DND-41 (cell line): Measurements from ENCODE around the gene BCL7A.
A peak's percentile ranks its signal among the peaks of the same experiment; 100 is the strongest.

Experiments used
- ATAC-seq: fragments of 200-7000 bp; cut with Tn5 transposase; 3 replicates; pipeline ENCODE4 v1.9.1; 2021; ENCODE audit warnings: low read depth; ENCODE audit not compliant: insufficient read depth
- DNase-seq: peaks from one replicate; pipeline ENCODE4 v3.0.0-alpha.2; 2020
- H2AFZ ChIP-seq: 2 replicates; pipeline ENCODE4 v1.6.0; 2012; ENCODE audit warnings: low read depth, low read length
- H3K27ac ChIP-seq: 2 replicates; pipeline ENCODE4 v1.5.1; 2012; ENCODE audit warnings: low read length, inconsistent platforms
- H3K27me3 ChIP-seq: fragments of 200-600 bp; sonication (generic); 2 replicates; pipeline ENCODE4 v1.6.0; 2012; ENCODE audit warnings: low read length, mild to moderate bottlenecking, inconsistent platforms; ENCODE audit not compliant: insufficient read depth, poor library complexity
- H3K36me3 ChIP-seq: 2 replicates; pipeline ENCODE4 v1.5.1; 2012; ENCODE audit warnings: low read length, inconsistent platforms; ENCODE audit not compliant: insufficient read depth
- H3K4me1 ChIP-seq: 2 replicates; pipeline ENCODE4 v1.5.1; 2012; ENCODE audit warnings: mild to moderate bottlenecking, low read length; ENCODE audit not compliant: insufficient read depth
- H3K4me2 ChIP-seq: 2 replicates; pipeline ENCODE4 v1.6.0; 2012; ENCODE audit warnings: mild to moderate bottlenecking, moderate library complexity, low read length, inconsistent platforms; ENCODE audit not compliant: insufficient read depth
- H3K4me3 ChIP-seq, 2 experiments: fragments of 200-600 bp in 1 of 2; shearing (Covaris generic) in 1 of 2; 2 replicates each; pipeline ENCODE4 v1.5.1; 2012 to 2016; ENCODE audit warnings: inconsistent platforms in 2 of 2, low read length in 2 of 2, mild to moderate bottlenecking in 2 of 2, low read depth in 1 of 2, moderate library complexity in 1 of 2
- H3K79me2 ChIP-seq: 2 replicates; pipeline ENCODE4 v1.6.0; 2012; ENCODE audit warnings: low read length, inconsistent platforms; ENCODE audit not compliant: insufficient read depth
- H3K9ac ChIP-seq: 2 replicates; pipeline ENCODE4 v1.6.0; 2012; ENCODE audit warnings: low read depth, mild to moderate bottlenecking, inconsistent platforms, low read length, moderate library complexity
- H3K9me3 ChIP-seq: 2 replicates; pipeline ENCODE4 v1.5.1; 2012; ENCODE audit warnings: low read length, moderate library complexity, mild to moderate bottlenecking, inconsistent platforms; ENCODE audit not compliant: insufficient read depth, severe bottlenecking
- H4K20me1 ChIP-seq: 2 replicates; pipeline ENCODE4 v1.6.0; 2012; ENCODE audit warnings: low read length; ENCODE audit not compliant: insufficient read depth
- EZH2 ChIP-seq: IDR thresholded peaks from 3 replicates; pipeline ENCODE4 v1.6.1; 2012; ENCODE audit warnings: borderline replicate concordance, low read depth, mild to moderate bottlenecking, moderate library complexity, low read length, inconsistent platforms; ENCODE audit not compliant: severe bottlenecking
- TF ChIP-seq, protein P1 (sequence below): IDR thresholded peaks from 2 replicates; pipeline ENCODE4 v1.5.1; 2012; ENCODE audit warnings: borderline replicate concordance, low read length, moderate library complexity, mild to moderate bottlenecking; ENCODE audit not compliant: poor library complexity, severe bottlenecking; ENCODE audit errors: extremely low read depth

BCL7A gene

GRCh38 chr12:122028905-122029560 is 7.3 kb downstream of the BCL7A start:
- Histone ChIP-seq H3K4me3 (no peak overlapping the region), H3K4me2 (no peak overlapping the region)

GRCh38 chr12:122029620-122030423 is 8.1 kb downstream of the BCL7A start:
- Histone ChIP-seq H3K27me3 (no peaks in the 10 kb centered on the region), H4K20me1 (peaks cover 78% of the 10 kb centered on the region), H3K4me2 (no peak overlapping the region), H3K4me1 (peaks cover 24% of the 10 kb centered on the region), H3K27ac (peak overlapping the region; percentile 31; the same call in 1 of the 2 replicates), H3K9me3 (no peaks in the 10 kb centered on the region), H3K36me3 (peaks cover 49% of the 10 kb centered on the region), H3K4me3 (no peak overlapping the region), H3K9ac (no peak overlapping the region), H3K79me2 (peaks cover 100% of the 10 kb centered on the region), H2AFZ (no peak overlapping the region)
- ATAC-seq, result no peak
- TF ChIP-seq EZH2, result no peak
- TF ChIP-seq, protein P1, sequence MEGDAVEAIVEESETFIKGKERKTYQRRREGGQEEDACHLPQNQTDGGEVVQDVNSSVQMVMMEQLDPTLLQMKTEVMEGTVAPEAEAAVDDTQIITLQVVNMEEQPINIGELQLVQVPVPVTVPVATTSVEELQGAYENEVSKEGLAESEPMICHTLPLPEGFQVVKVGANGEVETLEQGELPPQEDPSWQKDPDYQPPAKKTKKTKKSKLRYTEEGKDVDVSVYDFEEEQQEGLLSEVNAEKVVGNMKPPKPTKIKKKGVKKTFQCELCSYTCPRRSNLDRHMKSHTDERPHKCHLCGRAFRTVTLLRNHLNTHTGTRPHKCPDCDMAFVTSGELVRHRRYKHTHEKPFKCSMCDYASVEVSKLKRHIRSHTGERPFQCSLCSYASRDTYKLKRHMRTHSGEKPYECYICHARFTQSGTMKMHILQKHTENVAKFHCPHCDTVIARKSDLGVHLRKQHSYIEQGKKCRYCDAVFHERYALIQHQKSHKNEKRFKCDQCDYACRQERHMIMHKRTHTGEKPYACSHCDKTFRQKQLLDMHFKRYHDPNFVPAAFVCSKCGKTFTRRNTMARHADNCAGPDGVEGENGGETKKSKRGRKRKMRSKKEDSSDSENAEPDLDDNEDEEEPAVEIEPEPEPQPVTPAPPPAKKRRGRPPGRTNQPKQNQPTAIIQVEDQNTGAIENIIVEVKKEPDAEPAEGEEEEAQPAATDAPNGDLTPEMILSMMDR, result no peak
- no peak for DNase-seq

More at GRCh38 chr12:122028905-122029560, 7.3 kb downstream of the BCL7A start:
- no peak overlapping the region for H3K9ac ChIP-seq
- H3K79me2 ChIP-seq, result peaks cover 100% of the 10 kb centered on the region
- no peaks in the 10 kb centered on the region for H3K9me3 ChIP-seq
- no peak for TF ChIP-seq EZH2
- TF ChIP-seq, protein P1, result no peak
- H3K36me3 ChIP-seq, result peaks cover 48% of the 10 kb centered on the region
- H3K27me3 ChIP-seq, result no peaks in the 10 kb centered on the region
- DNase-seq (no peak), ATAC-seq (no peak)
- peaks cover 79% of the 10 kb centered on the region for H4K20me1 ChIP-seq
- peak overlapping the region; percentile 31; the same call in 1 of the 2 replicates for H3K27ac ChIP-seq
- no peak overlapping the region for H2AFZ ChIP-seq
- peaks cover 32% of the 10 kb centered on the region for H3K4me1 ChIP-seq

GRCh38 chr12:122030424-122031035 is 8.8 kb downstream of the BCL7A start:
- Histone ChIP-seq H3K79me2 (peaks cover 100% of the 10 kb centered on the region), H3K36me3 (peaks cover 56% of the 10 kb centered on the region), H2AFZ (no peak overlapping the region), H3K27me3 (no peaks in the 10 kb centered on the region), H3K4me3 (no peak overlapping the region), H4K20me1 (peaks cover 81% of the 10 kb centered on the region), H3K9me3 (no peaks in the 10 kb centered on the region), H3K27ac (no peak overlapping the region), H3K4me2 (no peak overlapping the region), H3K9ac (no peak overlapping the region), H3K4me1 (peaks cover 20% of the 10 kb centered on the region)
- ATAC-seq, result peak; percentile 29; the same call in 1 of the 3 replicates
- TF ChIP-seq, protein P1, result no peak
- TF ChIP-seq EZH2, result no peak
- DNase-seq, result no peak
